Astrocyte (in vitro differentiated cells and primary cell): Measurements from ENCODE around the gene PAXIP1. TPM values are rescaled to one million over a fixed set of nuclear protein-coding genes. Genes with fewer than 3 reads are reported as not detected.

Source experiments
- DNase-seq: peaks from one replicate; pipeline ENCODE4 v3.0.0-alpha.2; 2010; ENCODE audit warnings: low read depth
- FAIRE-seq: peaks from 2 replicates; lab custom pipeline; 2011; peaks lifted over from hg19 to GRCh38; lab: Jason Lieb, UNC
- H2AFZ ChIP-seq: 2 replicates; pipeline ENCODE4 v1.6.0; 2012; ENCODE audit warnings: low read depth, low read length, inconsistent platforms
- H3K27ac ChIP-seq: 2 replicates; pipeline ENCODE4 v1.5.1; 2011; ENCODE audit warnings: low read depth, low read length, inconsistent platforms
- H3K27me3 ChIP-seq: 2 replicates; pipeline ENCODE4 v1.6.0; 2011; ENCODE audit warnings: low read length, inconsistent platforms; ENCODE audit not compliant: insufficient read depth
- H3K36me3 ChIP-seq: 2 replicates; pipeline ENCODE4 v1.5.1; 2011; ENCODE audit warnings: low read length, inconsistent platforms; ENCODE audit not compliant: insufficient read depth
- H3K4me1 ChIP-seq: 2 replicates; pipeline ENCODE4 v1.5.1; 2011; ENCODE audit warnings: low read length, inconsistent platforms; ENCODE audit not compliant: insufficient read depth
- H3K4me2 ChIP-seq: 2 replicates; pipeline ENCODE4 v1.6.0; 2012; ENCODE audit warnings: low read length, inconsistent platforms
- H3K4me3 ChIP-seq: 2 replicates; pipeline ENCODE4 v1.5.1; 2011; ENCODE audit warnings: low read depth, mild to moderate bottlenecking, low read length, inconsistent platforms; ENCODE audit not compliant: insufficient read depth
- H3K79me2 ChIP-seq: 2 replicates; pipeline ENCODE4 v1.6.0; 2012; ENCODE audit warnings: mild to moderate bottlenecking, low read length, inconsistent platforms; ENCODE audit not compliant: insufficient read depth
- H3K9ac ChIP-seq: 2 replicates; pipeline ENCODE4 v1.6.0; 2012; ENCODE audit warnings: mild to moderate bottlenecking, low read length, inconsistent platforms
- H3K9me3 ChIP-seq: 2 replicates; pipeline ENCODE4 v1.5.1; 2012; ENCODE audit warnings: low read depth, mild to moderate bottlenecking, low read length, inconsistent platforms; ENCODE audit not compliant: insufficient read depth
- H4K20me1 ChIP-seq: 2 replicates; pipeline ENCODE4 v1.6.0; 2012; ENCODE audit warnings: low read length, inconsistent platforms; ENCODE audit not compliant: insufficient read depth
- H3K27ac Mint-ChIP-seq: one replicate; pipeline ENCODE4 v1.8.0; 2021; ENCODE audit warnings: mild to moderate bottlenecking, mixed read lengths; ENCODE audit not compliant: unreplicated experiment
- H3K27me3 Mint-ChIP-seq: one replicate; pipeline ENCODE4 v1.8.0; 2021; ENCODE audit warnings: low read depth, mixed read lengths; ENCODE audit not compliant: unreplicated experiment
- H3K36me3 Mint-ChIP-seq: one replicate; pipeline ENCODE4 v1.8.0; 2021; ENCODE audit warnings: low read depth, mixed read lengths; ENCODE audit not compliant: unreplicated experiment
- H3K4me1 Mint-ChIP-seq: one replicate; pipeline ENCODE4 v1.8.0; 2021; ENCODE audit warnings: low read depth, mixed read lengths; ENCODE audit not compliant: unreplicated experiment
- H3K4me3 Mint-ChIP-seq: one replicate; pipeline ENCODE4 v1.8.0; 2021; ENCODE audit warnings: mild to moderate bottlenecking, moderate library complexity, mixed read lengths; ENCODE audit not compliant: unreplicated experiment
- H3K9me3 Mint-ChIP-seq: one replicate; pipeline ENCODE4 v1.8.0; 2021; ENCODE audit warnings: mild to moderate bottlenecking, mixed read lengths; ENCODE audit not compliant: unreplicated experiment
- EZH2 ChIP-seq: IDR thresholded peaks from 2 replicates; pipeline ENCODE4 v1.6.1; 2012; ENCODE audit warnings: mild to moderate bottlenecking, low read length, inconsistent platforms; ENCODE audit not compliant: insufficient read depth
- total RNA-seq: library from RNA; stranded (reverse); gene quantifications from 2 replicates; pipeline ENCODE4 v1.2.1, GENCODE V29; 2021
- TF ChIP-seq, protein P1 (sequence below): IDR thresholded peaks from 2 replicates; pipeline ENCODE4 v1.5.1; 2011; ENCODE audit warnings: low read depth, mild to moderate bottlenecking, inconsistent platforms, low read length, moderate library complexity; ENCODE audit not compliant: insufficient read depth

Gene PAXIP1
- total RNA-seq, 1 donor from 2014 or later = 12.7 TPM

DNA sequence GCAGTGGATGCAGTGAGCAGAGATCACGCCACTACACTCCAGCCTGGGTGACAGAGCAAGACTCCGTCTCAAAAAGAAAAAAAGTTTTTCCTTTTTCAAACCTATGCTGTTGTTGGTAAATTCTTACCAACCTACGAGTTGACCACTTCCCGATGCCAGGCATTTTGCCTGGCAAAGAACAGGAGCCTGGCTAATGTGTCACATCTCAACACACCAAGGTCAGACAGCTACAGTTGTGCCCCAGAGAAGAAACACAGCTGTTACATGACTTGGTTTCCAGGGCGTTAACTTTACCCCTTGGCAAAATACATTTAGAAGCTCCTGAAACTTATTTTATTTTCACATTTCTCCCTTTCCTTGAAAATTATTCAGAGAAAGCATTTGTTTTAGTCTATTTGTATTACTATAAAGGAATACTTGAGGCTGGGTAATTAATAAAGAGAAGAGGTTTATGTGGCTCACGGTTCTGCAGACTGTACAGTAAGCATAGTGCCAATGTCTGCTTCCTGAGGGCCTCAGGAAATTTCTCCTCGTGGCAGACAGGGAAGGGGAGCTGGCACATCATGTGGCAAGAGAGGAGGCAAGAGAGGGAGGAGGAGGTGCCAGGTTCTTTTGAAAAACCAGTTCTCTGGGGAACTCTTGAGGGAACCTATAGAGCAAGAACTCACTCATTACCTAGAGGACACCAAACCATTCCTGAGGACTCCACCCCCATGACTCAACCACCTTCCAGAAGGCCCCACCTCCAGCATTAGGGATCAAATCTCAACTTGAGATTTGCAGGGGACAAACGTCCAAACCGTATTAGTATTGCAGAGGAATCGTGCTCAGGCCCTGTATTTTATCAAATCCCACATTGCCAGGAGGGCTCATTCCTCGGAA lies 83.3 kb downstream of the PAXIP1 start:
- DNase-seq = no peak
- Histone ChIP-seq H3K36me3 (no peaks in the 10 kb centered on the region), H4K20me1 (no peaks in the 10 kb centered on the region), H2AFZ (no peak overlapping the region), H3K27me3 (peaks cover 7% of the 10 kb centered on the region), H3K79me2 (no peaks in the 10 kb centered on the region), H3K4me2 (no peak overlapping the region), H3K9ac (no peak overlapping the region), H3K9me3 (no peaks in the 10 kb centered on the region), H3K4me1 (no peaks in the 10 kb centered on the region), H3K4me3 (no peak overlapping the region), H3K27ac (no peak overlapping the region)
- no peak overlapping the region for H3K27ac Mint-ChIP-seq
- TF ChIP-seq, protein P1, sequence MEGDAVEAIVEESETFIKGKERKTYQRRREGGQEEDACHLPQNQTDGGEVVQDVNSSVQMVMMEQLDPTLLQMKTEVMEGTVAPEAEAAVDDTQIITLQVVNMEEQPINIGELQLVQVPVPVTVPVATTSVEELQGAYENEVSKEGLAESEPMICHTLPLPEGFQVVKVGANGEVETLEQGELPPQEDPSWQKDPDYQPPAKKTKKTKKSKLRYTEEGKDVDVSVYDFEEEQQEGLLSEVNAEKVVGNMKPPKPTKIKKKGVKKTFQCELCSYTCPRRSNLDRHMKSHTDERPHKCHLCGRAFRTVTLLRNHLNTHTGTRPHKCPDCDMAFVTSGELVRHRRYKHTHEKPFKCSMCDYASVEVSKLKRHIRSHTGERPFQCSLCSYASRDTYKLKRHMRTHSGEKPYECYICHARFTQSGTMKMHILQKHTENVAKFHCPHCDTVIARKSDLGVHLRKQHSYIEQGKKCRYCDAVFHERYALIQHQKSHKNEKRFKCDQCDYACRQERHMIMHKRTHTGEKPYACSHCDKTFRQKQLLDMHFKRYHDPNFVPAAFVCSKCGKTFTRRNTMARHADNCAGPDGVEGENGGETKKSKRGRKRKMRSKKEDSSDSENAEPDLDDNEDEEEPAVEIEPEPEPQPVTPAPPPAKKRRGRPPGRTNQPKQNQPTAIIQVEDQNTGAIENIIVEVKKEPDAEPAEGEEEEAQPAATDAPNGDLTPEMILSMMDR = no peak
- TF ChIP-seq EZH2 = no peak
- no peaks in the 10 kb centered on the region for H3K36me3 Mint-ChIP-seq
- peaks cover 42% of the 10 kb centered on the region for H3K27me3 Mint-ChIP-seq
- peaks cover 5% of the 10 kb centered on the region for H3K9me3 Mint-ChIP-seq
- no peak overlapping the region for H3K4me3 Mint-ChIP-seq
- no peak for FAIRE-seq
- H3K4me1 Mint-ChIP-seq = no peaks in the 10 kb centered on the region

DNA sequence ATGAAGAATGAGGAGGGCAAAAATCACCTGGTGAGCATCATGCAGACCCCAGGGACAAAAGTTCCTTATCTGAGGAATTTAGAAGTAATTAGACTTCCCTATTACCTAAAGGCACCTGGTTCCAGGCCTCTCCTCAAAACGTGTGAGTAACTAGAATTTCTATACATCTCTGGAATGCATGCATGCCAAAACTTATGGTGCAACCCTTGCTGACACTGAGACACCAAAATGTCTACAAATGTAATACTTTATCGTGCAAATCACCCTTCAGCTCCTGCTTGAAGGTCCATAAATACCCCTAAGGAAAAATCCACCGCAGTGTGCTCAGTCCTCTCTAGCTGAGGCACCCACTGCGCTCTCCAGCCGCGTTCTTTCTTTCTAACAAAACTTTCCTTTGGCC lies 84.2 kb downstream of the PAXIP1 start:
- no peaks in the 10 kb centered on the region for H3K36me3 Mint-ChIP-seq
- FAIRE-seq (no peak), DNase-seq (no peak)
- no peaks in the 10 kb centered on the region for H4K20me1 ChIP-seq
- peaks cover 5% of the 10 kb centered on the region for H3K9me3 Mint-ChIP-seq
- no peaks in the 10 kb centered on the region for H3K36me3 ChIP-seq
- no peak overlapping the region for H3K4me3 ChIP-seq
- H3K4me3 Mint-ChIP-seq = no peak overlapping the region
- no peak overlapping the region for H2AFZ ChIP-seq
- H3K27me3 Mint-ChIP-seq = peaks cover 44% of the 10 kb centered on the region
- peaks cover 8% of the 10 kb centered on the region for H3K27me3 ChIP-seq
- H3K4me2 ChIP-seq = no peak overlapping the region
- H3K79me2 ChIP-seq = no peaks in the 10 kb centered on the region
- no peaks in the 10 kb centered on the region for H3K4me1 ChIP-seq
- no peak overlapping the region for H3K27ac ChIP-seq
- H3K27ac Mint-ChIP-seq = no peak overlapping the region
- no peak overlapping the region for H3K9ac ChIP-seq
- TF ChIP-seq EZH2 = no peak
- TF ChIP-seq, protein P1 = no peak
- H3K4me1 Mint-ChIP-seq = no peaks in the 10 kb centered on the region
- H3K9me3 ChIP-seq = no peaks in the 10 kb centered on the region

GRCh38 chr7:154918266-154918665 lies 84.7 kb downstream of the PAXIP1 start:
- H3K9me3 Mint-ChIP-seq = peaks cover 5% of the 10 kb centered on the region
- H3K9ac ChIP-seq = no peak overlapping the region
- H3K27ac ChIP-seq = no peak overlapping the region
- no peak for TF ChIP-seq EZH2
- TF ChIP-seq, protein P1 = no peak
- H3K4me3 ChIP-seq = no peak overlapping the region
- H3K9me3 ChIP-seq = no peaks in the 10 kb centered on the region
- peaks cover 42% of the 10 kb centered on the region for H3K27me3 Mint-ChIP-seq
- no peak overlapping the region for H3K4me2 ChIP-seq
- H3K4me3 Mint-ChIP-seq = no peak overlapping the region
- H3K27me3 ChIP-seq = peaks cover 8% of the 10 kb centered on the region
- no peak overlapping the region for H3K27ac Mint-ChIP-seq
- no peaks in the 10 kb centered on the region for H3K79me2 ChIP-seq
- no peaks in the 10 kb centered on the region for H3K36me3 Mint-ChIP-seq
- no peaks in the 10 kb centered on the region for H3K36me3 ChIP-seq
- H4K20me1 ChIP-seq = no peaks in the 10 kb centered on the region
- no peak for FAIRE-seq
- no peak overlapping the region for H2AFZ ChIP-seq
- no peaks in the 10 kb centered on the region for H3K4me1 ChIP-seq
- H3K4me1 Mint-ChIP-seq = no peaks in the 10 kb centered on the region
- DNase-seq = no peak
